Chondrocyte (in vitro differentiated cells): Measurements from ENCODE around the gene DBH. TPM values are rescaled to one million over a fixed set of nuclear protein-coding genes. Genes with fewer than 3 reads are reported as not detected.

Experiments used
- DNase-seq: peaks from one replicate; pipeline ENCODE4 v3.0.0; 2021; ENCODE audit warnings: mixed read lengths, low spot score
- H3K27ac Mint-ChIP-seq: one replicate; pipeline ENCODE4 v1.8.0; 2021; ENCODE audit warnings: mild to moderate bottlenecking, moderate library complexity, mixed read lengths; ENCODE audit not compliant: unreplicated experiment
- H3K27me3 Mint-ChIP-seq: 2 replicates; pipeline ENCODE4 v1.8.0; 2021; ENCODE audit warnings: low read depth, mixed read lengths
- H3K36me3 Mint-ChIP-seq: 2 replicates; pipeline ENCODE4 v1.8.0; 2021; ENCODE audit warnings: low read depth, mixed read lengths
- H3K4me1 Mint-ChIP-seq: 2 replicates; pipeline ENCODE4 v1.8.0; 2021; ENCODE audit warnings: low read depth, mild to moderate bottlenecking, mixed read lengths
- H3K4me3 Mint-ChIP-seq: one replicate; pipeline ENCODE4 v1.8.0; 2021; ENCODE audit warnings: mild to moderate bottlenecking, moderate library complexity, mixed read lengths; ENCODE audit not compliant: unreplicated experiment
- H3K9me3 Mint-ChIP-seq: 2 replicates; pipeline ENCODE4 v1.8.0; 2021; ENCODE audit warnings: low read depth, mixed read lengths
- total RNA-seq: library from RNA; stranded (reverse); gene quantifications from 3 replicates; pipeline ENCODE4 v1.2.1, GENCODE V29; 2021
- TF ChIP-seq, protein P1 (sequence below): fragments of 200-600 bp; sonication (generic); IDR thresholded peaks from 2 replicates; pipeline ENCODE4 v1.5.0; 2021; ENCODE audit warnings: antibody characterized with exemption, mild to moderate bottlenecking, moderate library complexity

Gene DBH
- total RNA-seq, 1 donor from 2014 or later, result not detected

DNA sequence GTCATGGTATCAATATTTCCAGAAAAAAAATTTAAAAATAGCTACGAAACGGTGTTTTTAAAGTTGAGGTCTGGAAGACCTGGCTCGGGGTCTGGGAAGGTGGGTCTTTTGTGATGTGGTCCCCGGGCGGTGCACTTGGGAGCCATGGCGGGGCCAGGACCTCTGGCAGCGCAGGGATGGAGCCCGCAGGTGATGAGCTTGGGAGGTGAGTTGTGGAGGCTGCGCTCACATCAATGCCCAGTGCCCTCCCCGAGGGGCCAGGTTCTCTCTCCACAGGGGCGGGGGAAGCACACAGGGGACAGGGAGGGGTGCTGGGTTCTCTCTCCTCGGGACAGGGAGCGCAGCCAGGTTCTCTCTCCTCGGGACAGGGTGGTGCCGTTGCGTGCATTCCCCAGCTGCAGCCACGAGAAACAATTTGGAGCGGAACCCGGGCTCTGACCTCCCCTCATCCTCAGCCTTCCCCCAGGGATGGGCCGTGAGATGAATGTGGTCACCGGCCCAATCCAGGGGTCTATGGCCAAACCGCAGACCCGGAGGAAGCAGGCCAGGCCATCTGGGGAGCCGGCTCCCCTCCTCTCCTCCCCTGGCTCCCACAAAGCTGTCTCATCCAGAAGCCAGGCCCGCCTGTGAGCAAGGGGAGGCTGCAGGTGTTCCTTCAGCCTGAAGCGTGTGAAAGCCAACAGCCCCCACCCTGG, 25.8 kb downstream of the DBH start:
- TF ChIP-seq, protein P1, sequence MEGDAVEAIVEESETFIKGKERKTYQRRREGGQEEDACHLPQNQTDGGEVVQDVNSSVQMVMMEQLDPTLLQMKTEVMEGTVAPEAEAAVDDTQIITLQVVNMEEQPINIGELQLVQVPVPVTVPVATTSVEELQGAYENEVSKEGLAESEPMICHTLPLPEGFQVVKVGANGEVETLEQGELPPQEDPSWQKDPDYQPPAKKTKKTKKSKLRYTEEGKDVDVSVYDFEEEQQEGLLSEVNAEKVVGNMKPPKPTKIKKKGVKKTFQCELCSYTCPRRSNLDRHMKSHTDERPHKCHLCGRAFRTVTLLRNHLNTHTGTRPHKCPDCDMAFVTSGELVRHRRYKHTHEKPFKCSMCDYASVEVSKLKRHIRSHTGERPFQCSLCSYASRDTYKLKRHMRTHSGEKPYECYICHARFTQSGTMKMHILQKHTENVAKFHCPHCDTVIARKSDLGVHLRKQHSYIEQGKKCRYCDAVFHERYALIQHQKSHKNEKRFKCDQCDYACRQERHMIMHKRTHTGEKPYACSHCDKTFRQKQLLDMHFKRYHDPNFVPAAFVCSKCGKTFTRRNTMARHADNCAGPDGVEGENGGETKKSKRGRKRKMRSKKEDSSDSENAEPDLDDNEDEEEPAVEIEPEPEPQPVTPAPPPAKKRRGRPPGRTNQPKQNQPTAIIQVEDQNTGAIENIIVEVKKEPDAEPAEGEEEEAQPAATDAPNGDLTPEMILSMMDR, result no peak
- H3K4me3 Mint-ChIP-seq, result no peak overlapping the region
- H3K9me3 Mint-ChIP-seq, result no peaks in the 10 kb centered on the region
- no peak overlapping the region for H3K27ac Mint-ChIP-seq
- no peak for DNase-seq
- H3K36me3 Mint-ChIP-seq, result no peaks in the 10 kb centered on the region
- H3K27me3 Mint-ChIP-seq, result peaks cover 22% of the 10 kb centered on the region
- peaks cover 18% of the 10 kb centered on the region for H3K4me1 Mint-ChIP-seq

DNA sequence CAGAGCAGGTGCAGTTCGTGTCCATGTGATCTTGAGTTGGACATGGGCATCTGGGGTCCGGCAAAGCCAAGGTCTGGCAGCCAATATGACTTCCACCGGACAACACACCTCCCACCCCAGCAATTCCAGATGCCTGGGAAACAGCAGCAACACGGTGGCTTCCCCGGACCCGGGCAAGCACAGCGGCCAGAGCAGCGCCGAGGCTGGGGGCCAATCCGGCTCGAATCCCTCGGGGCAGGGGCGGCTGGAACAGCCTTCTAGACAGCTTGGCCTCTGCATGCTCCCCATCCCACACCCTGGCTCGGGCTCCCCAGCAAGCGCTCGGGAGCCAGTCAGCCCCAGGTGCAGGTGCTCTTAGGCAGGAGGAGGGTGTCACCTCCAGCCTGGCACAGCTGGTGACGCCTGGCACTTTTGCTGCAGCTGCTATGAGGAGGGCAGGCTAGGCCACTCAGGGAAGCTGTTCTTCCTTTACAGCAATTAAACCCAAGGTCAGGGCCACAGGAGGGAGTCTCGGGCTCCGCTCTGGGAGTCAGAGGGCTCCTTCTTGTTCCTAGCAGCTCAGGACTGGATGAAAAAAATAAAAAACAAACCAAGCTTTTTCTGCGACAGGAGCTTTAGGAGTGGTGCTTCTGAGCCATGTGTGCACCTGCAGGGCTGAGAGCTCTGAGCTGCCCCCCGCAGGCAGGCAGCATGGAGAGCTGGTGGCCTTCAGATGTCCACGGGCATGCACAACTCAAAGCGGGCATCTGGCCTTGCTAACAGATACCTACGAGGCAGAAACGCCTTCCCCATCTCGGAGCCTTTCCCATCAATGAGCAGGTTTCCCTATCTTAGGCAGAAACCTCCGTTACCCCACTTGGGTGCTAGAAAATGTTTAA, 28.2 kb downstream of the DBH start:
- Mint-ChIP-seq H3K9me3 (no peaks in the 10 kb centered on the region), H3K4me3 (no peak overlapping the region), H3K27me3 (peaks cover 18% of the 10 kb centered on the region), H3K27ac (no peak overlapping the region), H3K4me1 (peaks cover under 1% of the 10 kb centered on the region), H3K36me3 (no peaks in the 10 kb centered on the region)
- TF ChIP-seq, protein P1, result peak; percentile 14
- no peak for DNase-seq

DNA sequence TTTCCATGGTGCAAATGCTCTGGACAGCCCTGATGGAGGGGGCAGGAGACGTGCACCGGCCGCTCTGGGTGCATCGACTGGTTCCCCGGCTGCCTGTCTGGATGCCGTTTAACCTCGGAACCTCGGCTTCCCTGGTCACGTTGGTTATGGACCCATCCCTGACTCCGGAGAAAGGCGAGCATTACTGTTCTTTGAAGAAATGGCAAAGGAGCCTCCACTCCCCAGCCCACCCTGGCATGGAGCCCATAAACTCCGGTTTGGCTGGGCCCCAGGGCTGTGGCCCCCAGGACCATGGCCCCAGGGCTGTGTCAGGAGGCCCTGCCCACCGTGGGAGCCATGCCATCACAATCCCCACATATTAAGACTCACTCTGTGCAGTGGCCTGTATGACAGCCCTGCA, 28.9 kb downstream of the DBH start:
- no peaks in the 10 kb centered on the region for H3K36me3 Mint-ChIP-seq

DNA sequence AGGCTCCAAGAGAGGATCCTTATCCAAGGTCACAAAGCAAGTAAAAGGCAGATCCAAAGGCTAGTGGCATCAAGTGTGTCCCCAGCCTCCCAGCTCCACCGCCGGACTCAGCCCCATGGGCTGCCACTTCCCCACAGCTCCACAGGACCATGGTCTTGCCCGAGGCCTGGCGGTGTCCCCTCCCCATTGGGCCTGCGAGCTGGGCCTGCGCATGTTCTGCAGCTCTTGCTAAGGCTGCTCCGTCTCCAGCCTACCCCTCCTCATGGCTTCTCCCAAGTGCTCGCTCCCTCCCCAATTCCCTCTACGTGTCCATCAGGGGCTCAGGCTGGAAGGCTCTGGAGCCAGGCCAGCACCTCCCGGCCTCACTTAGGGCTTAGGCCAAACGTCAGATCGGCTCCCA, 29.4 kb downstream of the DBH start:
- no peaks in the 10 kb centered on the region for H3K4me1 Mint-ChIP-seq
- TF ChIP-seq, protein P1, result no peak
- H3K27ac Mint-ChIP-seq, result no peak overlapping the region
- H3K9me3 Mint-ChIP-seq, result no peaks in the 10 kb centered on the region
- H3K4me3 Mint-ChIP-seq, result no peak overlapping the region
- no peaks in the 10 kb centered on the region for H3K36me3 Mint-ChIP-seq
- peaks cover 21% of the 10 kb centered on the region for H3K27me3 Mint-ChIP-seq
- no peak for DNase-seq

More for the DNA sequence above, 28.9 kb downstream of the DBH start:
- no peak for DNase-seq
- Mint-ChIP-seq H3K9me3 (no peaks in the 10 kb centered on the region), H3K27ac (no peak overlapping the region), H3K4me3 (no peak overlapping the region), H3K4me1 (no peaks in the 10 kb centered on the region), H3K27me3 (peaks cover 21% of the 10 kb centered on the region)
- TF ChIP-seq, protein P1, result no peak

DNA sequence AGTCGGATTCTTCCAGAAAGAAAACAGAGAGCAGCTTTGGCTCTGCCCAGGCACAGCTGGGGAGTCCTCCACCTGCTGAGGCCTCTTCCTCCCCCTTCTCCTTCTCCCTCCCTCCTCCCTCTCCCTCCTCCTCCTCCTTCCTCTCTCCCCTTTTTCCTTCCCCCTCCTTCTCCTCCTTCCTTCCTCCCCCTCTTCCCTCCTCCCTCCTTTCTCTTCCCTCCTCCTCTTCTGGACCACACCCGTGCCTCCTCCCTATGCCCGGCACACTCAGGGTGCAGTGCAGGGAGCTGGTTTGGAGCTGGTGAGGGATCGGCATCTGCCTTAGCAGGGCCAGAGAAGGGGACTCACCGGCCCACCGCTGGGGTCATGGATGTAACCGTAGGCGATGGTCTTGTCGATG, 30.2 kb downstream of the DBH start:
- Mint-ChIP-seq H3K4me3 (no peak overlapping the region), H3K9me3 (no peaks in the 10 kb centered on the region), H3K4me1 (no peaks in the 10 kb centered on the region), H3K27ac (no peak overlapping the region), H3K27me3 (peaks cover 20% of the 10 kb centered on the region), H3K36me3 (no peaks in the 10 kb centered on the region)
- no peak for DNase-seq
- TF ChIP-seq, protein P1, result no peak
